Right ventricle myocardium inferior (tissue), 1 donor: ENCODE measurements around the gene PTGES2. TPM values are rescaled to one million over a fixed set of nuclear protein-coding genes. Genes with fewer than 3 reads are reported as not detected.

Experiments
- ATAC-seq: fragments of 200-7000 bp; cut with Tn5 transposase; one replicate; pipeline ENCODE4 v1.9.1; 2020; ENCODE audit warnings: mild to moderate bottlenecking, moderate library complexity
- DNase-seq: peaks from one replicate; pipeline ENCODE4 v3.0.0; 2021; ENCODE audit errors: missing footprints
- intact Hi-C: fragments of 100-400 bp; cut with DNase I; formaldehyde crosslinking; loops from one replicate; pipeline ENCODE4 v1.11.0; 2022
- total RNA-seq: library from RNA; stranded (reverse); fragmentation: NEBNext Ultra II Directional; extraction: Animal tissue kit (Norgen Biotek cat#: 25700); gene quantifications from one replicate; pipeline ENCODE4 v1.2.1, GENCODE V29; 2021
- donor health status: DM: no; HTN: yes; CAD: no; lungs with severe emphysema.

Gene PTGES2
- total RNA-seq, 1 donor from 2014 or later, result 158 TPM

DNA sequence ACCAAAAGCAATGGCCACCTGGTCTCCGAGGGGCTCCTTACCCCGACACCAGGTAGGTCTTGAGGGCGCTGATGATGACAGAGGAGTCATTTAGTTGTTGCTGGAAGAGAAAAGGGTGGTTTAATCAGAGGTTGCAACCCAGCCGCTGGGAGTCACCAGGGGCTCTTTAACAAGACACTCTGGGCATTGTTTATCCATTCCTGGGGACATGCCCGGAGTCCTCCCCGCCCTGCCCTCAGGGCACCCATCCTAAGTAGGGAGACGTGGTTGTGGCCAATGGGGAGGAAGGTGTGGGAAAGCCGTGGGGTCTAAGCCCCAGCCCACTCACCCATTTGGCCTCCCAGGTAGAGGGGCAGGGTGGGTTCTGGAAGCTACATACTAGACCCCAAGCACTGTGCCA is 3.1 kb downstream of the PTGES2 start:
- DNase-seq, result peak; percentile 25
- ATAC-seq, result no peak
- intact Hi-C loops, result no loop called here

DNA sequence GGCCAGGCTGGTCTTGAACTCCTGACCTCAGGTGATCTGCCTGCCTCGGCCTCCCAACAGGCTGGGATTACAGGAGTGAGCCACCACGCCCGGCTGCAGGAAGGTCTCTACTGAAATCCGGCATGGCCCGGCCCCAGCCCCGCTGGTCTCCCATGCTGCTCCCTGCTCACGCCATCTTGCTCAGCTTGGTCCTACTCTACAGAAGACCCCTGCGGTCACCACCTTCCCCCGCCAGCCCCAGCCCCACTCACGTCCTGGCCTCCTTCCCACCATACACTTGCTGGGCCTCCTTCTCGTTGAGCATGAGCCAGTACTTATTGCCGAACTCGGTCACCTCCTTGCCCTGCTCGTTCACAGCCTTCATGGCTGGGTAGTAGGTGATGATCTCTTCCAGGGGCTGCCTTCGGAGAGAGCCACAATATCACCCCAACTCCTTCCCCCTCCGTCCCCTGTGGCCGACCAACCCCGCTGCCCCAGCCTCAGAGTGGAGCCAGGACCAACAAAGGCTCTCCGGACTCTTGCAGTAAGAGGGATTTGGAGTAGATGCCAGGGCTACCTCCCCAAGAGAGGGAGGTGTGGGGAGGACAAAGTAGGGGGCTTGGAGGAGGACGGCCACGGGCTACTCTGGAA is 4.0 kb downstream of the PTGES2 start:
- DNase-seq, result peak; percentile 28
- no peak for ATAC-seq
- intact Hi-C loops, result no loop called here

DNA sequence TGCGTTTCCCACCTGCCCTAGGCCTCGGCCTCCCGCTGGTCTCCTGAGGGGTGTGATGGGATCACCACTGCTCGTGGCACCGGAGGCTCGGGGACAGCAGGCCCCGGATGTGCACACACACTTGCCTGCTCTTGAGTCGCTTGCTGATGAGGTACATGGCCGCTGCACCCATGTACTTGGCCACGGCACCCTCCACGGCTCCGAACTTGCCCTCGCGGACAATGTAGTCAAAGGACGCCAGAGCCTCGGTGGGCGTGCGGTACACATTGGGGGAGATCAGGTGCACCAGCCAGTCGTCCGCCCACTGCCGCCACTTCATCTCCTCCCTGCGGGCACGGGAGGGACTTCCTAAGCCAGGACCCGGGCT is 4.7 kb downstream of the PTGES2 start:
- intact Hi-C loops, result no loop called here
- DNase-seq (peak; percentile 63), ATAC-seq (no peak)

DNA sequence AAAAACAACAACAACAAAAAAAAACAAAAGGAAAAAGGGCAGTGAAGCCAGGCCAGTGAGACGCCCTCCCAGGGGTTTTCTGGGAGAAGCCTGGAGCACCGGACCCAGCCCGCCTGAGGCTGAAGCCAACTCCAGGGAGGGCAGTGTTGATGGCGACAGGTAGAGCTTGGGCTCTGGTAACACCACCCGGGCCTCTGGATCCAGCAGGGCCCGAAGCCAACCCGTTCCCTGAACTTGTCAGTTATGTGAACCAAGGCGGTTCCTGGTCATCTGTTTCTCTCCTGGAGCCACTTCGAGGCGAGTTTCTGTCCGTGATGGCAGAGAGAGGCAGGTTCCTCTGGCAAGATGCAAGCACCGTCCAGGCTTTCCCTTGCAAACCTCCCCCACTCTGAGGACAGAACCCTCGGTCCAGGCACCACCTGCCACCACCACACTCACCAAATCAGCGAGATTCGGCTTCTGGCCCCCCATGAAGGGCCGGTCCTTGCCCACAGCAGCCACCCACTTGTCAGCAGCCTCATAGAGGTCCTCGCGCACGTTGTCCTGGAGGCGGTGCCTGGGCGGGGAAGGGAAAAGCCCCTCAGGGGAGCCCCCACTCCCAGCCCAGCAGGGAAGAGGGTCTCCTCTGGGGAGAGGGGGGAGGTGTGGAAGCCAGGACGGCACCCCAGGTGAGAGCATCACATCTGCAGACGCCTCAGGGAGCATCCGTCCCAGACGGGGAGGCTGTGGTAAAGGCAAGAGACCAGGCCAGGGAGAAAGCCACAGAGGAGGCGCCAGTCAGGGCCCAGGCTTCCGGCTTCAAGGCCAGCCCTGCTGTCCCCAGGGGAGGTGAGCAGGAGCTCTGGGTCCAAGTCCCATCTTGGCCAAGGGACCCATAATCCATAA is 5.4 kb downstream of the PTGES2 start:
- ATAC-seq (no peak), DNase-seq (peak; percentile 45)
- intact Hi-C loops, result no loop called here

DNA sequence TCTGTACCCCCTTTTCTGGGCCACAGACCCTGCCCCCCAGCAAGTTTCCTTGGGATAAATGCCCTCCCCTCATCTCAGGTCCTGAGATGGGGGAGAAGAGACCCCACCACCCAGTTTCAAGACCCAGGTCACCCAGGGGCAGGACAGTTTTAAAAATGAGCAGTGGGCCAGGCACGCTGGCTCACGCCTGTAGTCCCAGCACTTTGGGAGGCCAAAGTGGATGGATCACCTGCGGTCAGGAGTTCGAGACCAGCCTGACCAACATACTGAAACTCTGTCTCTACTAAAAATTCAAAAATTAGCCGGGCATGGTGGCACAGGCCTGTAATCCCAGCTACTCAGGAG is 6.1 kb downstream of the PTGES2 start:
- DNase-seq, result no peak
- no peak for ATAC-seq
- intact Hi-C loops, result no loop called here

DNA sequence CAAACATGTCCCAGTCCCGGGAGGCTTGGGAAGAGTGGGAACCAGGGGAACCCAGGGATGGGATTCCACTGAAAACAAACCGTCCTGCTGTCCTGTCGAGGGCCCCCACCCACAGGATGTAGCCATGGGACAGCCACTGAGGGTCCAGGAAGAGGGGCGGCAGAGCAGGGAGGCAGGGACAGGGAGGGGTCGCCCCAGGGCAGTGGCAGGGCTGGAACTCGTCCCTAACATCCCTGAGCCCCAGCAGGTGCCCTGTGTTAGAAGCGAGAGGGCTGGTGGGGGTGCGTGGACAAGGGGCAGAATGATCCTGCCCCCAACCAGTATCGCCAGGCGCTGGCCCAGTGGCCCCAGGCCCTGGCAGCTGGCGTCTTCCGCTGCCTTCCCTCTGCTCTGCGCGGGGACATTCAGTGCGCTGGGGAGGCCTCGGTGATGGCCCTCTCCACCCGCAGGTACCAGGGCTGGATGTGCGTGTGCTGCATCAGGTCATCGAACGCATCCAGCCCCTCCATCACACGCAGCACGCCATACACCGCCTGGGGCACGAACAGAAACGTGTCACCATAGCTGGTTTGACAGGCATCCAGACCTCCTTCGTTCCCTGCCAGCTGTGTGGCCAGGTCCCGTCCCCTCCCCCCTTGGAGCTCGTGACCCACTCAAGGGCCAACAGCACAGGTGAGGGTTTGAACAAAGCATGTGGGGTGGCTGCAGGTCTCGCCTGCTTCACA is 6.6 kb downstream of the PTGES2 start:
- DNase-seq, result peak; percentile 5
- intact Hi-C loops, result no loop called here
- ATAC-seq, result no peak

DNA sequence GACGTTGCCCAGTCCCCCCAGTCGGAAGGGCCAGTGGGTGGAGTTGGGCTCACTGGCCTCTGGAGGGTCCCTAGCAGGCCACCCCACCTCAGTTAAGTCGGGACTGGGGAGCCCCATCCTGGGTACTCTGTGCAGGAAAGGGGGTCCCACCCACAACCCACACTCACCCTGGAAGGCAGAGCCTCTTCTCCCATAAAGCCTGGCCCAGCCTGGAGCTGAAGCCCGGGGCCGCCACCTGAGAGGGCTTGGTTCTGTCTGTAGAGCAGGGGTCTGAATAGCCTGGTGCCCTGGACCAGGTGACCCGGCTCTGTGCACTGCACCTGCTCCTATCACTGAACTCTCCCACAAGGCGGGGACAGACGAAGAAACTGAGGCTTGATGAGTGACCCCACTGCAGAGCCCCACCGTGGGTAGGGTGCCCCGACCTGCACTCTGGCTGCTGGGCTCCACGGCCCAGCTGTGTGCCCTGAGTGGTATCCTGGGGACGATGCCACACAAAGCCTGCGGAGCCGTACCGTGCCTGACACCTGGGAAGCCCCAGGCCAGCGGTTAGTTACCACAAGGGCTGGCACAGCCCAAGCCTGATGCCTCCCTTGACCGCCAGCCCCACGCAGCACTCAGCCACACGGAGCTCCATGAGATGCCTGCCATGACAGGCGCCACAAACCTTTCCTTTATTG is 7.3 kb downstream of the PTGES2 start:
- DNase-seq (peak; percentile 45), ATAC-seq (no peak)
- intact Hi-C loops, result no loop called here

DNA sequence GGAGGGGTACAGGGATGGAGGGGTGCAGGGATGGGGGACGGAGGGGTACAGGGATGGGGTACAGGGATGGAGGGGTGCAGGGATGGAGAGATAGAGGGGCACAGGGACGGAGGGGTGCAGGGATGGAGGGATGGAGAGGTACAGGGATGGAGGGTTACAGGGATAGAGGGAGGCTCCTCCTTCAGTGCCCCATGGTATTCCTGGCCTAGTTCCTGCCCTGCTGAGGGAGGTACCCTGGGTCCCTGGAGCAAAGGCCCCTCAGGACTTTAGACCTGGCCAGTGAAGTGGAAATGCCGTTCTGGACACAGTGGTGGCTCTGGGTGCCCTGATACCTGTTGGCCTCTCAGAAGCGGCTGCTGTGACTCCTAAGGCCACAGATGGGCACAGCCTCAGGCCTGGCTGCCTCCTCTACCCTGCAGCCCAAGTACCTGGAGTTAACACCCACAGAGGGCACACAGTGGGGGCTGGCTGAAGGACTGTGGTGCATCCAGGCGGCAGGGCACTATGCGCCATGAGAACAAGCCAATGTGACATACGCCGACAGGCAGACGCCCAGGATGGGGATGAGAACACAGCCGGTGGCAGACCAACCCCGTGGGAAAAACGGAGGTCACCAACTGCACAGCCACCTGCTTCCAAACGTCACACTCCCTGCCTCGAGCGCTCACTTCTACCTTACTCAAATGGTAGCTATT is 8.4 kb downstream of the PTGES2 start:
- DNase-seq (peak; percentile 14), ATAC-seq (no peak)
- intact Hi-C loops, result loop anchor here (5.0 kb wide), 1 partner anchor 177 kb away; no protein-coding TSS in a partner anchor

DNA sequence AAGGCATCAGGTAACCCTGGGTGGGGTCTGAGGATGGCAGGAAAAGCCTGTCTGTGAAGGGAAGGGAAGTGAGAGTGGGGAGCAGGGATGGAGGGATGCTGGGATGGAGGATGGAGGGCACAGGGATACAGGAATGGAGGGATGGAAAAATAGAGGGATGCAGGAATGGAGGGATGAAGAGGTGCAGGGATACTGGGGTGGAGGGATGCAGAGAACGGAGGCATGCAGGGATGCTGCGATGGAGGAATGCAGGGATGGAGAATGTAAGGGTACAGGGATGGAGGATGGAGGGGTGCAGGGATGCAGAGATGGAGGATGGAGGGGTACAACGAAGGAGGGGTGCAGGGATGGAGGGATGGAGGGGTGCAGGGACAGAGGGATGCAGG is 9.1 kb downstream of the PTGES2 start:
- intact Hi-C loops, result loop anchor here (5.0 kb wide), 1 partner anchor 176 kb away; no protein-coding TSS in a partner anchor
- DNase-seq (no peak), ATAC-seq (no peak)

DNA sequence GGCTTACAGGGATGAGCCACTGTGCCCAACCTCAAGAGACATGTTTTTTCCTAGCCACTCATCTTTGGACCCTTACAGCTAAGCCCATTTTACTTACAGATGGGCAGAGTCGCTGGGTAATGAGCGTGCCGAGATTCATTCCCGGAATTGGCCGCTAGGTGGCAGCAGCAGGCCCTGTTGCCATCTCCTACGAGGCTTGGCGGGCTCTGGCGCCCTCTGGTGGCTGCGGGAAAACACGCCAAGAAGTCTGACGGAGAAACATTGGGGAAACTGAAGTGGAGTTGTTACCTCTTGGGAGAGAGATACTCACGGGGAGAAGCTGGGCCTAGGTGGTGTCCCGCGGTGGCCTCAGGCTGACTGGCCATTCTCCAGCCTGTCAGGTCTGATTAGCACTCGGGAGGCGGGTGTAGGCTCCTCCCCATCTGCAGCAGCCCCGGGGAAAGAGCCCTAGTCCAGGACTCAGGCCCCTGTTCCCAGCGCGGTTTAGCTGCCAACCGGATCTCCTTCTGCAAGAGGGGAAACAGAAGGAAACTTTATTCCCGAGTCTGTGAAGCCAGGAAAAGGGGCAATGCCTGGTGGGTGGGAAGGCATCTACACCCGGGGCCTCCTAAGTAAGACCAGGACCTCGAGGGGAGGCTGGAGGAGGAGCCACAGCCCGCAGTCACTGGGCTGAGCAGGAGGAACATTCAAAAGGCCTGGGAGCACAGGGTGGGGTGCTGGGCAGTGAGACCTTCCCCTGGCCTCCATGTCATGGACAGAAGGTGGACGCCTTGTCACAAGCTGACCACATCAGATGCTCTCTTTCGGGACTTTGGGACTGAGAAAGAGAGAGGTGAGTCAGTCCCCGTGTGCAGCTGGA is 9.7 kb downstream of the PTGES2 start:
- ATAC-seq (peak; percentile 69), DNase-seq (peak; percentile 97)
- intact Hi-C loops, result loop anchor here (5.0 kb wide), 1 partner anchor 176 kb away; no protein-coding TSS in a partner anchor

DNA sequence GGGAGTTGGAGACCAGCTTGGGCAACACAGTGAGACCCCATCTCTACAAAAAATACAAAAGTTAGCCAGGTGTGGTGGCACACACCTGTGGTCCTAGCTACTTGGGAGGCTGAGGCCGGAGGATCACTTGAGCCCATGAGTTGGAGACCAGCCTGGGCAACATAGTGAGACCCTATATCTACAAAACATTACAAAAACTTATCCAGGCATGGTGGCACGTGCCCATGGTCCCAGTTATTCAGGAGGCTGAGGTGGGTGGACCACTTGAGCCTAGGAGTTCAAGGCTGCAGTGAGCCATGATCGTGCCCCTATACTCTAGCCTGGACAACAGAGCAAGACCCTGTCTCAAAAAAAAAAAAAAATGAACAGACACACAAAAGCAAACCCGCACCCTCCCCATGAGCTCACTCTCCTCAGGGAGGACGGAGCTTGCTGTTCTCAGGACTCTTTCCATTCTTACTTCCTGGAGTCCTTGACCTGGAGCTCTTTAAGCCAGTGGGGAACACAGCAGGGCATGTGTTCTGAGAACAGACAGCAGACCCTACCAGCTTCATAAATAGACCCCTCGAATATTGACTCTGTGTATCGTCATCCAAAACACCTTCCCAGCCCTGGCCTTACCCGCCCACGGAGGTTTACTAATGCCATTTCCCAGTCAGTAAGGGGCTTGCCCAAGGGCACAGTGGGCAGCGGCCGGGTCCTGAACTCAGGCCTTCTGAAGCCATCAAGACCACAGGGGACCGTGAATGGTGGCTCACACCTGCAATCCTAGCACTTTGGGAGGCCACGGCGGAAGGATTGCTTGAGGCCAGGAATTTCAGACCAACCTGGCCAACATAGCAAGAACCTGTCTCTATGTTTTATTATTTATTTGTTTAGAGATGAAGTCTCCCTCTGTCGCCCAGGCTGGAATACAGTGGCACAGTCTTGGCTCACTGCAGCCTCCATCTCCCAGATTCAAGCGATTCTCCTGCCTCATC is 11.1 kb downstream of the PTGES2 start:
- DNase-seq (peak; percentile 35), ATAC-seq (no peak)
- intact Hi-C loops, result loop anchor here (5.0 kb wide), 1 partner anchor 174 kb away; no protein-coding TSS in a partner anchor

DNA sequence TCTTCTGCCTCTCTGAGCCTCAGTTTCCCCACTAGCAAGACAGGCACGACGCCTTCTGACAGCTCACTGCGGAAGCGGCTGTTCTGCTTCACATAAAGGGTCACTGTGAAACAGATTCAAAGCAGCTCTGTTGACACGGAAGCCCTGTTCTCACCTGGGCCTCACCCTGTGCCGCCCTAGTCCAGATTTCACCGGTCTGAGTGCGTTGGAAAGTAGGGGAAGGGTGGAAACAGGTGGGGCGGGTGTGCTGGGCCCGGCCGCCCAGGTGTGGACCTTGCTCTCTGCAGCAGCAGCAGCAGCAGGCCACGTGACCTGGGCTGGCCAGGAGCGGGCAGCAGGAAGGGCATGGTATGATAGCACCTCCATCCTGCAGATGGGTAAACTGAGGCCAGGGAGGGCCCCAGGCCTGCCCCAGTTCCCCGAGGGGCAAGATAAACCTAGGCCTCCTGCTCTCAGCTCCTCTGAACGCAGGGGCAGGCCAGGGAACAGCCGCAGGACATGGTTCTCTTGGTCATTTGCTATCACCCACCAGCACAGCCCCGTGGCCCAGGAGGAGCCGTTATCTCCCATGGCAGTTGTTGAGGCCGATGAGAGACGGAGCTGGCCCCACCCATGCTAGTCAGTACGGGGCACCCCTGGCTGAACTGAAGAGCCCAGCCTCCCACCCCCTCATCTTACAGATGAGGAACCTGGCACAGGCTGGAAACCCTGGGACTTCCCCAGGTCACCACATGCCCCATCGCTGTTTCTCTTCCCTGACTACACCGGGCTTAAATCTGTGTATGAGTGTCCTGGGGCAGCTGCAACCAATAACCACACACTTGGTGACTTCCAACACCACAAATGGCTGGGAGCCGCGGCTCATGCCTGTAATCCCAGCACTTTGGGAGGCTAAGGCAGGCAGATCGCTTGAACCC is 12.1 kb downstream of the PTGES2 start:
- no peak for ATAC-seq
- intact Hi-C loops, result loop anchor here (5.0 kb wide), 1 partner anchor 173 kb away; no protein-coding TSS in a partner anchor
- DNase-seq, result peak; percentile 50

DNA sequence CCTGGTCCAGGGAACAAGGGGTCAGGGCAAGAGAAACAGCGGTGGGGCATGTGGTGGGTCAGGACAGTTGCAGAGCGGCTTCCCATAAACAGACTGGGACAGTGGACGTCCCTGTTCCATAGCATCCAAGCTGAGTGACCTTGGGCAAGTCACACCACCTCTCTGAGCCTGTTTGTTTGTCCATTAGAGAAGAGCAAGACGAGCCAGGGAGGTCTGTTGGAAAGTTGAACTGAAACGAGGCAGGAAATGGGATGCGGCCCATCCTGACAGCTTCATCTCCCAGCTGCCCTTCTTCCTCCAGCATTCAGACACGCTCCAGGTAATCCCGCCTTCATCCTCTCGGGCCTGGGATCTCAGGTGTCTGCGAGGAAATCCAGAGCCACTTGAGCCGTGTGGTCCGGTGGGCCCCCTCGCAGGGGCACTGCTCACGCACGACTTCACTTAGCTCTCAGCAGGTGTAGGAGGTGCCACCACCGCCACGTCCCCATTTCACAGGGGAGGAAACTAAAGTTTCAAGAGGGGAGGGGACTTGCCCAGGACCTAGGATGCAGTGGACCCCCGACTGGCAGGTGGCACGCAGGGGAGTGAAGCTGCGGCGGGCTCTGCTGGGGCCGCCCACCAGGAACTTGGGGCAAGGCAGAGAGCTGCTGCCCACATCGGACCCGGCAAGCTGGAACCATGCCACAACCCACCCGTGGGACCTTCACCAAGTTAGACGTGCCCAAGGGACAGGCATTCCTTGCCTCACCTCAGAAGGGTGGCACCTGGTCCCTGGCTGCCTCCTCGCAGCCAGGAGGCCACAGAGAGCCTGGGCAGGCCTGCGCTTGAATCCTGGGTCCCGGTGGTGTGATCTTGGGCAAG is 13.0 kb downstream of the PTGES2 start:
- intact Hi-C loops, result loop anchor here (5.0 kb wide), 1 partner anchor 172 kb away; no protein-coding TSS in a partner anchor
- no peak for ATAC-seq
- peak; percentile 37 for DNase-seq

DNA sequence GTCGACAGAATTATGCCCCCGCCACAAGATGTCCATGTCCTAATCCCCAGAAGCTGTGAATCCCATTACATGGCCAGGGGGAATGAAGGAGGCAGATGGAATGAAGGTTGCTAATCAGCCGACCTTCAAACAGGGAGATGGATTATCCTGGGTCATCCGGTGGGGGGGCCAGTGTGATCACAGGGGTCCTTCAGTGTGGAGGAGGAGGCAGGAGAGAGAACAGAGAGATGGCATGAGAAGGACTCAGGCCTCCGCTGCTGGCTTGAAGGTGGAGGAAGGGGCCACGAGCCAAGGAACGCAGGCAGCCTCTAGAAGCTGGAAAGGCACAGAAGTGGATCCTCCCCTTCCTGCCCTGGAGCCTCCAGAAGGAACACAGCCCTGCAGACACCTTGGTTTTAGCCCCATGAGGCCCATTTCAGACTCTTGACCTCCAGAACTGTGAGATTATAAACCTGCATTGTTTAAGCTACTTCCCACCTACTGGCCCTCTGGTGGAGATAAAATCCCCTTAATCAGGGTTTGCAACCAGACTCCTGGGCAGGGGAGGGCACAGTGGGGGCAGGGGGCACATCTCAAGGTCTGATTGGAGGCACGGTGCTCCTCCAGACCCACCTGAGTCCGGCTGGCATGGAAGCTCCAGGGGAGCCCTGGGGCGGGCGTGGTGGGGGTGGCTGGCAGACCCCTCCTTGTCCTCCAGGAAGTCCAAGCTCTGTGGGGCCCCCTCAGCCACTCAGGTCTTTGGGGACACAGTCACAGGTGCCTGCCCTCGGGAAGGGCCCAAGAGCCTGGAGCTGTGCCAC is 13.8 kb downstream of the PTGES2 start:
- intact Hi-C loops, result no loop called here
- DNase-seq (no peak), ATAC-seq (no peak)
